GM23338 (cell line): ENCODE measurements around the gene TLE2. TPM values are rescaled to one million over a fixed set of nuclear protein-coding genes. Genes with fewer than 3 reads are reported as not detected.

Experiments used
- ATAC-seq: fragments of 200-7000 bp; cut with Tn5 transposase; 3 replicates; pipeline ENCODE4 v1.9.1; 2020
- DNase-seq: peaks from one replicate; pipeline ENCODE4 v3.0.0-alpha.2; 2015; ENCODE audit warnings: low spot score
- H2AFZ ChIP-seq: fragments of 200-600 bp; sonication (generic); 2 replicates; pipeline ENCODE4 v1.8.0; 2016; ENCODE audit warnings: antibody characterized with exemption, mild to moderate bottlenecking, moderate library complexity
- H3F3A ChIP-seq: fragments of 200-600 bp; sonication (generic); replicated peaks from 2 replicates; pipeline ENCODE4 v1.8.0; 2017; ENCODE audit warnings: antibody characterized with exemption, mixed run types, low read depth
- H3K27ac ChIP-seq: fragments of 200-600 bp; sonication (generic); 2 replicates; pipeline ENCODE4 v1.6.1; 2016; ENCODE audit warnings: low read depth
- H3K27me3 ChIP-seq: fragments of 200-600 bp; sonication (generic); 2 replicates; pipeline ENCODE4 v1.8.0; 2016; ENCODE audit warnings: mild to moderate bottlenecking, mixed run types, moderate library complexity; ENCODE audit not compliant: insufficient read depth
- H3K36me3 ChIP-seq: fragments of 200-600 bp; sonication (generic); 2 replicates; pipeline ENCODE4 v1.8.0; 2016; ENCODE audit warnings: mild to moderate bottlenecking; ENCODE audit not compliant: insufficient read depth
- H3K4me1 ChIP-seq: fragments of 200-600 bp; sonication (generic); 2 replicates; pipeline ENCODE4 v1.8.0; 2016; ENCODE audit warnings: mild to moderate bottlenecking, moderate library complexity; ENCODE audit not compliant: insufficient read depth
- H3K4me2 ChIP-seq: fragments of 200-600 bp; sonication (generic); 2 replicates; pipeline ENCODE4 v1.7.1; 2017; ENCODE audit warnings: mixed run types
- H3K4me3 ChIP-seq: fragments of 200-600 bp; sonication (generic); 2 replicates; pipeline ENCODE4 v1.6.1; 2016; ENCODE audit warnings: mixed run types
- H3K79me2 ChIP-seq: fragments of 200-600 bp; sonication (generic); replicated peaks from 2 replicates; pipeline ENCODE4 v1.8.0; 2017; ENCODE audit warnings: mild to moderate bottlenecking; ENCODE audit not compliant: insufficient read depth
- H3K9me2 ChIP-seq: fragments of 200-600 bp; sonication (generic); 2 replicates; pipeline ENCODE4 v1.8.0; 2017; ENCODE audit not compliant: insufficient read depth
- H4K20me1 ChIP-seq: fragments of 200-600 bp; sonication (generic); replicated peaks from 2 replicates; pipeline ENCODE4 v1.8.0; 2017; ENCODE audit warnings: mild to moderate bottlenecking; ENCODE audit not compliant: insufficient read depth
- H3K27ac Mint-ChIP-seq: 2 replicates; pipeline ENCODE4 v1.8.0; 2020; ENCODE audit warnings: inconsistent platforms, mild to moderate bottlenecking, moderate library complexity, mixed read lengths
- H3K27me3 Mint-ChIP-seq: 3 replicates; pipeline ENCODE4 v1.8.0; 2022; ENCODE audit warnings: low read depth, mild to moderate bottlenecking, moderate library complexity, mixed read lengths, inconsistent platforms; ENCODE audit not compliant: insufficient read depth, poor library complexity
- H3K36me3 Mint-ChIP-seq: 3 replicates; pipeline ENCODE4 v1.8.0; 2021; ENCODE audit warnings: low read depth, mild to moderate bottlenecking, inconsistent platforms, moderate library complexity, mixed read lengths
- H3K4me1 Mint-ChIP-seq: 3 replicates; pipeline ENCODE4 v1.8.0; 2020; ENCODE audit warnings: mild to moderate bottlenecking, inconsistent platforms, mixed read lengths
- H3K4me3 Mint-ChIP-seq: 3 replicates; pipeline ENCODE4 v1.8.0; 2021; ENCODE audit warnings: moderate library complexity, mild to moderate bottlenecking, inconsistent platforms, mixed read lengths
- H3K9me3 Mint-ChIP-seq: 3 replicates; pipeline ENCODE4 v1.8.0; 2020; ENCODE audit warnings: moderate library complexity, mild to moderate bottlenecking, inconsistent platforms, mixed read lengths
- CREB1 ChIP-seq: fragments of 250-450 bp; sonication (Bioruptor Pico); IDR thresholded peaks from 2 replicates; pipeline ENCODE4 v1.5.0; 2020; ENCODE audit warnings: low read depth, mild to moderate bottlenecking, moderate library complexity
- EZH2 ChIP-seq: fragments of 200-600 bp; sonication (generic); IDR thresholded peaks from one replicate; pipeline ENCODE4 v1.8.0; 2017; ENCODE audit warnings: antibody characterized with exemption, mild to moderate bottlenecking, low read depth; ENCODE audit not compliant: unreplicated experiment
- JUNB ChIP-seq: IDR thresholded peaks from one replicate; pipeline ENCODE4 v1.6.1; 2016; ENCODE audit warnings: antibody characterized with exemption; ENCODE audit not compliant: unreplicated experiment
- POLR2AphosphoS5 ChIP-seq: IDR thresholded peaks from 2 replicates; pipeline ENCODE4 v1.6.1; 2016; ENCODE audit warnings: antibody characterized with exemption, low read depth
- REST ChIP-seq: IDR thresholded peaks from one replicate; pipeline ENCODE4 v1.6.1; 2018; ENCODE audit warnings: antibody characterized with exemption; ENCODE audit not compliant: unreplicated experiment
- ZNF114 ChIP-seq: fragments of 250-450 bp; sonication (Bioruptor Pico); IDR thresholded peaks from 2 replicates; pipeline ENCODE4 v1.5.0; 2020; ENCODE audit warnings: mild to moderate bottlenecking, moderate library complexity
- ZNF331 ChIP-seq: fragments of 250-450 bp; sonication (Bioruptor Pico); IDR thresholded peaks from 2 replicates; pipeline ENCODE4 v1.5.0; 2020; ENCODE audit warnings: low read depth, mild to moderate bottlenecking, moderate library complexity
- polyA plus RNA-seq: library from polyadenylated mRNA; unstranded; fragments of >200 nt; fragmentation: Nextera tagmentation; extraction: Ambion mirVana; gene quantifications from 2 replicates; pipeline ENCODE4 v1.2.1, GENCODE V29; 2016
- total RNA-seq: library from RNA; depleted of rRNA; stranded (reverse); fragments of >200 nt; shearing (Covaris generic); gene quantifications from 2 replicates; pipeline ENCODE4 v1.2.3, GENCODE V29; 2014
- TF ChIP-seq, protein P1 (sequence below): fragments of 250-450 bp; sonication (Bioruptor Pico); IDR thresholded peaks from 2 replicates; pipeline ENCODE4 v1.5.0; 2020; ENCODE audit warnings: mild to moderate bottlenecking, moderate library complexity
- TF ChIP-seq, protein P2 (sequence below): IDR thresholded peaks from 2 replicates; pipeline ENCODE4 v1.6.1; 2016; ENCODE audit warnings: antibody characterized with exemption
- TF ChIP-seq, protein P3 (sequence below), 2 experiments: fragments of 200-600 bp in 1 of 2; sonication (generic) in 1 of 2; conservative IDR thresholded peaks; 2 replicates each; pipeline versions ENCODE4 v1.5.1 to v1.6.1; 2016 to 2017; ENCODE audit warnings: antibody characterized with exemption in 2 of 2, low read depth in 2 of 2, mild to moderate bottlenecking in 2 of 2, moderate library complexity in 1 of 2

The TLE2 gene
- total and polyA plus RNA-seq, 2 experiments from 2014 or later = 5.2 to 22.8 TPM

GRCh38 chr19:2977001-2977745 is 51.9 kb downstream of the TLE2 start, which contains the start of gene TLE6:
Gene TLE6, plus strand, starts transcription at chr19:2977564. Its CDS starts 670 bp downstream, at chr19:2978234.
- Histone ChIP-seq H2AFZ (peak within 1 kb of the TSS; percentile 24), H3K27me3 (peaks cover 17% of the 10 kb centered on the region), H3K36me3 (no peaks in the 10 kb centered on the region), H3K9me2 (no peaks in the 10 kb centered on the region), H3K4me1 (peaks cover 11% of the 10 kb centered on the region), H3F3A (peaks cover 5% of the 10 kb centered on the region; the same call in 1 of the 2 replicates), H3K4me2 (peak within 1 kb of the TSS; percentile 85), H3K4me3 (peak within 1 kb of the TSS; percentile 58), H4K20me1 (no peaks in the 10 kb centered on the region), H3K79me2 (no peaks in the 10 kb centered on the region), H3K27ac (no peak within 1 kb of the TSS)
- DNase-seq (peak; percentile 98), ATAC-seq (peak; percentile 90)
- TF ChIP-seq POLR2AphosphoS5 = no peak
- TF ChIP-seq ZNF114 (CRISPR knock-in tag) = no peak
- no peak for TF ChIP-seq ZNF331
- TF ChIP-seq, protein P1, sequence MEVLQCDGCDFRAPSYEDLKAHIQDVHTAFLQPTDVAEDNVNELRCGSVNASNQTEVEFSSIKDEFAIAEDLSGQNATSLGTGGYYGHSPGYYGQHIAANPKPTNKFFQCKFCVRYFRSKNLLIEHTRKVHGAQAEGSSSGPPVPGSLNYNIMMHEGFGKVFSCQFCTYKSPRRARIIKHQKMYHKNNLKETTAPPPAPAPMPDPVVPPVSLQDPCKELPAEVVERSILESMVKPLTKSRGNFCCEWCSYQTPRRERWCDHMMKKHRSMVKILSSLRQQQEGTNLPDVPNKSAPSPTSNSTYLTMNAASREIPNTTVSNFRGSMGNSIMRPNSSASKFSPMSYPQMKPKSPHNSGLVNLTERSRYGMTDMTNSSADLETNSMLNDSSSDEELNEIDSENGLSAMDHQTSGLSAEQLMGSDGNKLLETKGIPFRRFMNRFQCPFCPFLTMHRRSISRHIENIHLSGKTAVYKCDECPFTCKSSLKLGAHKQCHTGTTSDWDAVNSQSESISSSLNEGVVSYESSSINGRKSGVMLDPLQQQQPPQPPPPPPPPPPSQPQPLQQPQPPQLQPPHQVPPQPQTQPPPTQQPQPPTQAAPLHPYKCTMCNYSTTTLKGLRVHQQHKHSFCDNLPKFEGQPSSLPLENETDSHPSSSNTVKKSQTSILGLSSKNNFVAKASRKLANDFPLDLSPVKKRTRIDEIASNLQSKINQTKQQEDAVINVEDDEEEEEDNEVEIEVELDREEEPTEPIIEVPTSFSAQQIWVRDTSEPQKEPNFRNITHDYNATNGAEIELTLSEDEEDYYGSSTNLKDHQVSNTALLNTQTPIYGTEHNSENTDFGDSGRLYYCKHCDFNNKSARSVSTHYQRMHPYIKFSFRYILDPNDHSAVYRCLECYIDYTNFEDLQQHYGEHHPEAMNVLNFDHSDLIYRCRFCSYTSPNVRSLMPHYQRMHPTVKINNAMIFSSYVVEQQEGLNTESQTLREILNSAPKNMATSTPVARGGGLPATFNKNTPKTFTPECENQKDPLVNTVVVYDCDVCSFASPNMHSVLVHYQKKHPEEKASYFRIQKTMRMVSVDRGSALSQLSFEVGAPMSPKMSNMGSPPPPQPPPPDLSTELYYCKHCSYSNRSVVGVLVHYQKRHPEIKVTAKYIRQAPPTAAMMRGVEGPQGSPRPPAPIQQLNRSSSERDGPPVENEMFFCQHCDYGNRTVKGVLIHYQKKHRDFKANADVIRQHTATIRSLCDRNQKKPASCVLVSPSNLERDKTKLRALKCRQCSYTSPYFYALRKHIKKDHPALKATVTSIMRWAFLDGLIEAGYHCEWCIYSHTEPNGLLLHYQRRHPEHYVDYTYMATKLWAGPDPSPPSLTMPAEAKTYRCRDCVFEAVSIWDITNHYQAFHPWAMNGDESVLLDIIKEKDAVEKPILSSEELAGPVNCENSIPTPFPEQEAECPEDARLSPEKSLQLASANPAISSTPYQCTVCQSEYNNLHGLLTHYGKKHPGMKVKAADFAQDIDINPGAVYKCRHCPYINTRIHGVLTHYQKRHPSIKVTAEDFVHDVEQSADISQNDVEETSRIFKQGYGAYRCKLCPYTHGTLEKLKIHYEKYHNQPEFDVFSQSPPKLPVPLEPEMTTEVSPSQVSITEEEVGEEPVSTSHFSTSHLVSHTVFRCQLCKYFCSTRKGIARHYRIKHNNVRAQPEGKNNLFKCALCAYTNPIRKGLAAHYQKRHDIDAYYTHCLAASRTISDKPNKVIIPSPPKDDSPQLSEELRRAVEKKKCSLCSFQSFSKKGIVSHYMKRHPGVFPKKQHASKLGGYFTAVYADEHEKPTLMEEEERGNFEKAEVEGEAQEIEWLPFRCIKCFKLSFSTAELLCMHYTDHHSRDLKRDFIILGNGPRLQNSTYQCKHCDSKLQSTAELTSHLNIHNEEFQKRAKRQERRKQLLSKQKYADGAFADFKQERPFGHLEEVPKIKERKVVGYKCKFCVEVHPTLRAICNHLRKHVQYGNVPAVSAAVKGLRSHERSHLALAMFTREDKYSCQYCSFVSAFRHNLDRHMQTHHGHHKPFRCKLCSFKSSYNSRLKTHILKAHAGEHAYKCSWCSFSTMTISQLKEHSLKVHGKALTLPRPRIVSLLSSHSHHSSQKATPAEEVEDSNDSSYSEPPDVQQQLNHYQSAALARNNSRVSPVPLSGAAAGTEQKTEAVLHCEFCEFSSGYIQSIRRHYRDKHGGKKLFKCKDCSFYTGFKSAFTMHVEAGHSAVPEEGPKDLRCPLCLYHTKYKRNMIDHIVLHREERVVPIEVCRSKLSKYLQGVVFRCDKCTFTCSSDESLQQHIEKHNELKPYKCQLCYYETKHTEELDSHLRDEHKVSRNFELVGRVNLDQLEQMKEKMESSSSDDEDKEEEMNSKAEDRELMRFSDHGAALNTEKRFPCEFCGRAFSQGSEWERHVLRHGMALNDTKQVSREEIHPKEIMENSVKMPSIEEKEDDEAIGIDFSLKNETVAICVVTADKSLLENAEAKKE (CRISPR knock-in tag) = no peak
- TF ChIP-seq CREB1 (CRISPR knock-in tag) = no peak
- TF ChIP-seq JUNB = no peak
- TF ChIP-seq, protein P2, sequence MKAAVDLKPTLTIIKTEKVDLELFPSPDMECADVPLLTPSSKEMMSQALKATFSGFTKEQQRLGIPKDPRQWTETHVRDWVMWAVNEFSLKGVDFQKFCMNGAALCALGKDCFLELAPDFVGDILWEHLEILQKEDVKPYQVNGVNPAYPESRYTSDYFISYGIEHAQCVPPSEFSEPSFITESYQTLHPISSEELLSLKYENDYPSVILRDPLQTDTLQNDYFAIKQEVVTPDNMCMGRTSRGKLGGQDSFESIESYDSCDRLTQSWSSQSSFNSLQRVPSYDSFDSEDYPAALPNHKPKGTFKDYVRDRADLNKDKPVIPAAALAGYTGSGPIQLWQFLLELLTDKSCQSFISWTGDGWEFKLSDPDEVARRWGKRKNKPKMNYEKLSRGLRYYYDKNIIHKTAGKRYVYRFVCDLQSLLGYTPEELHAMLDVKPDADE = no peak
- TF ChIP-seq EZH2 = no peak
- TF ChIP-seq REST = no peak
- TF ChIP-seq, protein P3, sequence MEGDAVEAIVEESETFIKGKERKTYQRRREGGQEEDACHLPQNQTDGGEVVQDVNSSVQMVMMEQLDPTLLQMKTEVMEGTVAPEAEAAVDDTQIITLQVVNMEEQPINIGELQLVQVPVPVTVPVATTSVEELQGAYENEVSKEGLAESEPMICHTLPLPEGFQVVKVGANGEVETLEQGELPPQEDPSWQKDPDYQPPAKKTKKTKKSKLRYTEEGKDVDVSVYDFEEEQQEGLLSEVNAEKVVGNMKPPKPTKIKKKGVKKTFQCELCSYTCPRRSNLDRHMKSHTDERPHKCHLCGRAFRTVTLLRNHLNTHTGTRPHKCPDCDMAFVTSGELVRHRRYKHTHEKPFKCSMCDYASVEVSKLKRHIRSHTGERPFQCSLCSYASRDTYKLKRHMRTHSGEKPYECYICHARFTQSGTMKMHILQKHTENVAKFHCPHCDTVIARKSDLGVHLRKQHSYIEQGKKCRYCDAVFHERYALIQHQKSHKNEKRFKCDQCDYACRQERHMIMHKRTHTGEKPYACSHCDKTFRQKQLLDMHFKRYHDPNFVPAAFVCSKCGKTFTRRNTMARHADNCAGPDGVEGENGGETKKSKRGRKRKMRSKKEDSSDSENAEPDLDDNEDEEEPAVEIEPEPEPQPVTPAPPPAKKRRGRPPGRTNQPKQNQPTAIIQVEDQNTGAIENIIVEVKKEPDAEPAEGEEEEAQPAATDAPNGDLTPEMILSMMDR (conservative IDR thresholded peaks at IDR 0.05; ENCODE audit: low read depth in 2 of 2) = no peak
- Mint-ChIP-seq H3K27ac (no peak within 1 kb of the TSS; the same call in 1 of the 2 replicates), H3K4me3 (peak within 1 kb of the TSS; percentile 75), H3K27me3 (peaks cover 61% of the 10 kb centered on the region), H3K9me3 (no peaks in the 10 kb centered on the region), H3K36me3 (no peaks in the 10 kb centered on the region), H3K4me1 (peaks cover 18% of the 10 kb centered on the region)
